ENCODE results near the gene ZNF385B.

DNA sequence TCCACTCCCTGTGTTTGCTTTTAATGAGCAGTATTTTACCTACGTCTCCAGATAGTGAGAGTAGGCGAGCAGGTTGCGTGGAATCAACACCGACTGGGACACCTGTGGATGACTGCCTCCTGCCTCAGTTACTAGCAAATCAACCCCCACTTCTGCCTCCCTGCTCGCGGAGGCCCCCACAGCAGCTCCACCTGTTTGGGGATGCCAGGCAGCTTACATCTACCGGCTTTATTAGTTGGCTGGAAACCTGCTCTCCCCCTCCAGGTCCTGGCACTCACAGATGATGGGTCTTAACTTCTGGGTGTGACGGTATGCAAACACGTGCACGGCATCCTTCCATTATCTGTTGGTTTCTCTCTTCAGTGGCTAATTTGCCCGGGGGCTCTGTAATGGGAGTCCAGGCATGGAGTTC lies 432.3 kb downstream of the ZNF385B start:
- TF ChIP-seq, protein P1, sequence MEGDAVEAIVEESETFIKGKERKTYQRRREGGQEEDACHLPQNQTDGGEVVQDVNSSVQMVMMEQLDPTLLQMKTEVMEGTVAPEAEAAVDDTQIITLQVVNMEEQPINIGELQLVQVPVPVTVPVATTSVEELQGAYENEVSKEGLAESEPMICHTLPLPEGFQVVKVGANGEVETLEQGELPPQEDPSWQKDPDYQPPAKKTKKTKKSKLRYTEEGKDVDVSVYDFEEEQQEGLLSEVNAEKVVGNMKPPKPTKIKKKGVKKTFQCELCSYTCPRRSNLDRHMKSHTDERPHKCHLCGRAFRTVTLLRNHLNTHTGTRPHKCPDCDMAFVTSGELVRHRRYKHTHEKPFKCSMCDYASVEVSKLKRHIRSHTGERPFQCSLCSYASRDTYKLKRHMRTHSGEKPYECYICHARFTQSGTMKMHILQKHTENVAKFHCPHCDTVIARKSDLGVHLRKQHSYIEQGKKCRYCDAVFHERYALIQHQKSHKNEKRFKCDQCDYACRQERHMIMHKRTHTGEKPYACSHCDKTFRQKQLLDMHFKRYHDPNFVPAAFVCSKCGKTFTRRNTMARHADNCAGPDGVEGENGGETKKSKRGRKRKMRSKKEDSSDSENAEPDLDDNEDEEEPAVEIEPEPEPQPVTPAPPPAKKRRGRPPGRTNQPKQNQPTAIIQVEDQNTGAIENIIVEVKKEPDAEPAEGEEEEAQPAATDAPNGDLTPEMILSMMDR (IDR thresholded peaks at IDR 0.05; ENCODE audit: insufficient read depth, low read length, poor library complexity, severe bottlenecking) = no peak
- TF ChIP-seq EZH2phosphoT487 (conservative IDR thresholded peaks at IDR 0.05; ENCODE audit: low read length) = no peak
